EL (cell line): Measurements from ENCODE around the gene NDUFA12.

ENCODE experiments used
- DNase-seq: peaks from one replicate; pipeline ENCODE4 v3.0.0-alpha.2; 2016

The NDUFA12 gene

DNA sequence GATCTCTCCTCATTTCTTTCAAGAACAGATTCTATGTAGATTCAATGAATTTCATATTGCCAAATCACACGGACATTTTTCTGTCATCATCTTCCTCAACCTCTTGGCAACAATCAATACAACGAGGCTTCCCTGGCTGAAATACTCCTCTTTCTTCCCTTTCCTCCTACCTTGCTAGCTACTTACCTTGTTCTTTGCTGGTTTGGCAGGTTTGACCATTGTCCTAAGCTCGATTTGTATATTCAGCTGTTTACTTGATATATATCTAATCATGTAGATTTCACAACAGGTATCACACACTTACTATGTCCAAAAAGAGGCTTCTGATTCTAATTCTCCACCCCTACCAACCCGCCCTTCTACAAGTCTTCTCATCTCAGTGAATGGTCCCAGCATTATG lies 23.6 kb downstream of the NDUFA12 start:
- DNase-seq = no peak

- no peak for DNase-seq
Measured at GRCh38 chr12:94977766-94978468, 25.6 kb downstream of the NDUFA12 start.

GRCh38 chr12:94973221-94973620 lies 30.3 kb downstream of the NDUFA12 start:
- no peak for DNase-seq

DNA sequence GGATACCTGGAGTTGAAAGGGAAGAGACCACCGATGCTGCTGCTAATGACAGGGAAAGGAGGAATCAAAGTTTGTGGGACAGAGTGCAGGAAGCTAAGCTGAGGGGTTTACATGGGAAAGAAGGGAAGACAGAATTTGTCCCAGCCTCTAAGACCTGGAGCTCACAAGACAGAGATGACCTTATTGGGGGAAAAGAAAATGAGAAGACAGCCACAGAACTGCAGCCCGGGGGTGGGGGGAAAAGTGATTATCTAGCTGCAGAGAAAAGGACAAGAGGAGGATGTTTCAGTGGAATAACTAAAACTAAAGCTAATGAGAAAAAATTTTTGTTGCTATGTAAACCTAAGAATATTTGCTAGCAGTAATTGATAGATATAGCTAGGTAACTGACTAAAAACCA lies 30.7 kb downstream of the NDUFA12 start:
- DNase-seq = no peak

DNA sequence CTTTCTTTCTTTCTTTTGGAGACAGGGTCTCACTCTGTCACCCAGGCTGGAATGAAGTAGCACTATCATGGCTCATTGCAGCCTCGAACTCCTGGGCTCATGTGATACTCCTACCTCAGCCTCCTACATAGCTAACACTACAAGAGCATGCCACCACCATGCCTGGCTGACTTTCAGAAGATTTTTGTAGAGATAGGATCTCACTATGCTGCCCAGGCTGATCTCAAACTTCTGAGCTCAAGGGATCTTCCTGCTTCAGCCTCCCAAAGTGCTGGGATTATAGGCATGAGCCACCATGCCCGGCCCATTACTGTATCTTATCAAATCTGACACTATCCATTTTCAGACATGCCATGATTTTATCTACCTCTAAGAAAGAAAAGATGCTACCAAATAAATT lies 31.6 kb downstream of the NDUFA12 start:
- DNase-seq = no peak

- no peak for DNase-seq
Measured at GRCh38 chr12:94970560-94970959, 32.9 kb downstream of the NDUFA12 start.

DNA sequence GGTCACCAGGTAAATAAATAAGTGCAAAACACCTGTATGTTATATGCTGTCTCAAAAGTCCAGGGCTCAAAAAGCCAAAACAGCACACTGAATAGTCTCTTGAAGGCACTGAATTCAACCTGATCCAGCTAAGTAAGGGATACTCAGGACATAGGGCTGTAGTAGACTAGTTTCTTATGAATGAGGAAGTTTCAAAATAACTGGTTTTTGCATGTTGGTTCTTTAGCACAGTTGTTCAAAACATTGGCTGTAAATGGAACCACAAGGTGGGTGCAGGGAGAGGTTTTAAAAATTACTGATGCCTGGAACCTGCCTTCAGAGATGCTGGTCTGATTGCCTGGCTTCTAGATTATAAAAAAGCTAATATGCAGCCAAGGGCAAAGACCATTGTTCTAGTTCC lies 34.1 kb downstream of the NDUFA12 start:
- DNase-seq = no peak

GRCh38 chr12:94965982-94966630 lies 37.4 kb downstream of the NDUFA12 start:
- no peak for DNase-seq

GRCh38 chr12:94963649-94964048 lies 39.8 kb downstream of the NDUFA12 start:
- DNase-seq = no peak

- DNase-seq = no peak
Measured at GRCh38 chr12:94962670-94963069, 40.8 kb downstream of the NDUFA12 start.

GRCh38 chr12:94961911-94962310 lies 41.6 kb downstream of the NDUFA12 start:
- no peak for DNase-seq

GRCh38 chr12:94961256-94961824 lies 42.2 kb downstream of the NDUFA12 start:
- no peak for DNase-seq

DNA sequence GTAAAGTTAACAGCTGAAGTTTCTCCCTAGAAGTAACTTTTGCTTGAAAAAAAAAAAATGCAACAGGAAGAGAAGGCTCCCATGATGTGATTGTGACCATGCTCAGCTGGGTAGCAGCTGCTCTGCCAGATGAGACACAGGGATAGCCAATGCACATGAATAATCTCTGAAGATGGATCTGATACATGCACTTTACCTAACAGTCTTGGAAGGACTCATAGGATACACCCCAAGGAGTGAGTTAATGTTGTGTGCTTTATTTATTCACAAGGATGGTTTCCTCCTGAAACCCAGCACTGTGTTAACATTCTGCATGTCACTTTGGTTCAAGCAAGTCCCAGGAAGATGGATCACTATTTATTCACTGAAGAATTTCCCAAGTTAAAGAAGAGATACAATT lies 46.5 kb downstream of the NDUFA12 start:
- no peak for DNase-seq

DNA sequence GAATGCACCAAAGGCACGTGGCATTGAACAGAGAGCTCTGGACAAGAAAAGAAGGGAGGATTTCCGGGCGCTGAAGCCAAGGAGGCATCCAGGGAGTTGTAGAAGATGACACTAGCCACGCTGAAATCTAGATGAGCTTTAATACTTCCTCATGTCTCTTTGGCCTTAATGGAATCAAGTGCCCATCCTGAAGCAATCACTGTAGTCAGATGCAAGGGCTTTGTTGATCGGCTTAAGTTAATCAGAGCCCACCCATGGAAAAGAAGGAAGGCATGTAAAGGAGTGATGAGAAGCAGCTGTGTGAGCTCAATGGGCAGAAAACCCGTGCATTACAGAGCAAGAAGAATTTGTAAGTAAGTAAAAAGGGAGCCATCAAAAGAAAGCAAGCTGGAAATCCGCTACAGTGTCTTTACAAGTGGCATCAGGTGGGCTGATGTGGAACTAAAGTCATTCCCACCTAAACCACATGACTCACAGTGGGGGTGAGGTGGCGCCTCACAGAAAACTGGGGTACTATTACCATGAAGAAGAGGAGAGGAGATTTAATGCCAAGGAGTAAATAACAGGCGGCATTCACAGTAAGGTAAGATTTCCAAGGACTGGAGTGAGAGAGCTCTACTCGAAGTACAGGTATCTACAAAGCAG lies 48.4 kb downstream of the NDUFA12 start:
- DNase-seq = no peak

- peak; percentile 40 for DNase-seq
Measured at GRCh38 chr12:94954029-94954685, 49.3 kb downstream of the NDUFA12 start.

DNA sequence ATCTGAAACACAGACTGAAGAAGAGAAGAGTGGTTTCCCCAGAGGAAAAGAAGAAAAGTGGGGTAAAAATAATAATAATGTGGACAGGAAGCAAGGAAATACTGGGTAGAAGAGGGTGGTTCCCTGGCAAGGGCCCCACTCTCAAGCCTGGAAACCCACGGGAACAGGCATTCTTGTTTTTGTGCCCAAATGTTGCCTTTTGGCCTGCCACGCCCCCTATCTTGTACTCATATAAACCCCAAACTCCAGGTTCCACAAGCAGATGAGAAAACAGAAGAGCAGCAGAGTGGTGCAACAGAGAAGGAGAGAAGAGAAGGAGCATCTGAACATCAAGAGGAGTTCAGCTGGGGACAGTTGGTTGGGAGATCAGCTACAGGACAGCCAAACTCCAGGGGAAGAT lies 51.2 kb downstream of the NDUFA12 start:
- no peak for DNase-seq

DNA sequence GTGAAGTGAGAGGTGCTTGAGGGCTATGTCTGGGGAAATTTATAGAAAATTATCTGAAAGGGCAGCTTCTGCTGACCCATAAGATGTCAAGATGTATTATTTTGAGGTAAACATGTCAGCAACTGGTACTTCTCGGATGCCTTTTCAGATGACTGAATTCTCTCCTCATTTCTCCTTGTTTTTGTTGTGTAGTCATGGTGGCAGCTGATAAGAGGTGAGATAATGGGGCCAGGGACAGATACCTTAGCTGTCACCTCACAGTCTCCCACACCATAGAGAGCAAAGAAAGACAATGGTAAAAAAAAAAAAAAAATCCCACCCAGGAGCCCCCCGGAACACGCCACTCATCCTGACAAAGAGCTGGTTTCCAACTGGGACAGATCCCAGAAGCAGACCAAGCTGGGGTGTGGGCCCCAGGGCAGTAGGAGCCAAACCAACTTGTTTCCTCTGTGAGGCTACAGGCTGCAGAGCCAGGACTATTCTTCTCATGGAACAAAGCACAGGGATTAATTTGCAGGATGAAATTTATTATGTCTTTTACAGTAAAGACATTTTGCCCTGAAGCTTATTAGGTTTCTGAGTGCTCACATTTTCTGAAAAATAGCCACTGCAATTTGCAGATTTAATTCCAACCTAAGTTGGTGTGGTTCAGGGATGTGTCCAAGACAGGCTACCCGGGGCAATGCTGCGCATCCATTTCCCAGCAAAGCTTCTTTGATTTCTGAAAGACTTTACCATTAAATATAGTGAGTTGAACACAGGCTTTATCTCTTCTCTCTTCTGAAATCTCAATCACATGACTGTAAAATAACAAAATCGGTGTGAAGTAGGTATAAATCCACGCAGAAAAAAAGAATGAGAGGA lies 52.2 kb downstream of the NDUFA12 start:
- DNase-seq = no peak

DNA sequence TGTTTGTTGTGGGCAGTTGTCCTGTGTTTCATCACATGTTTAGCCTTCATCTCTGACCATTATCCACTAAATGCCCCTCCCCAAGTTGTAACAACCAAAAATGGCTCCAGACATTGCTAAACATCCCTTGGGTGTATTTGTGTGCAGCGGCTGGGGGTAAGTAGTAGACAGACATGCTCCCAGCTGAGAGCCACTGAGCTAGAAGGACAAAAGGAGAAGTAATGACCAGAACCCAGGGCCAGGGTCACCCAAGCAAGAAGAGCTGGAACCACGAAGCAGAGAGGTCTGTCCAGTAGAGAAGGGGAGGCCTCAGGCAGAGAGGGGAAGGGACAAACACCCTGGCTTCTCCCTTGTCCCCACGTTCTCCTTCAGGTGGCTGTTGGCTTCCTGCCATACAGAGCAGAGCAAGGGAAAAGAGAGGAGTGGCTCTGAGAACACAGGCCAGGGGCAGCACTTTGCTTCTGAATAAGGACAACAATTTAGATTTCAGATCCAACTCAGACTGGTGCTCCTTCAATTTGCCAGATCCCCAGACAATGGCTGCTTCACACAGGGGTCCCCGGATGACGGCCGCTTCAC lies 55.2 kb downstream of the NDUFA12 start:
- DNase-seq = no peak

GRCh38 chr12:94942663-94943062 lies 60.8 kb downstream of the NDUFA12 start:
- no peak for DNase-seq

- DNase-seq = peak; percentile 80
Measured at GRCh38 chr12:94941440-94941862, 62.0 kb downstream of the NDUFA12 start.

DNA sequence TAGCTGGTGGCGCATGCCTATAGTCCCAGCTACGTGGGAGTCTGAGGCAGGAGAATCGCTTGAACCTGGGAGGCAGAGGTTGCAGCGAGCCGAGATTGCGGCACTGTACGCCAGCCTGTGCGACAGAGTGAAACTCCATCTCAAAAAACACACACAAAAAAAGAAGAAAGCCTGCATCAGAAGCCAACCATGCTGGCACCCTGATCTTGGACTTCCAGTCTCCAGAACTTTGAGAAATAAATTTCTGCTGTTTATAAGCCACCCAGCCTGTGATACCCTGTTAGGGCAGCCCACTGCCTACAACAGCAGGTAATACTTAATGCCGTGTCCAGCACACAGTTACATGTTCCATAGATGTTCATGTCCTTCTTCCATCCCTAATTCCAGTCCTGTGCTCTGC lies 62.7 kb downstream of the NDUFA12 start:
- DNase-seq = no peak

DNA sequence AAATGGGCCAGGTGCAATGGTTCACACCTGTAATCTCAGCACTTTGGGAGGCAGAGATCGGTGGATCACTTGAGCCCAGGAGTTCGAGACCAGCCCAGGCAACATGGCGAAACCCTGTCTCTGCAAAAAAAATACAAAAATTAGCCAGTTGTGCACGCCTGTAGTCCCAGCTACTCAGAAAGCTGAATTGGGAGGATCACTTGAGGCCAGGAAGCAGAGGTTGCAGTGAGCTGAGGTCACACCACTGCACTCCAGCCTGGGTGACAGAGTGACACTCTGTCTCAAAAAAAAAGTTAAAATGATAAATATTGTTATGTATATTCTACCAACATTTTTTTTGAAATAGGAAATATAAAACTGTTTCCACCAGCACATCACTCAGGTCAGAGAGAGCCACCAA lies 64.9 kb downstream of the NDUFA12 start:
- no peak for DNase-seq
